Effector memory CD8-positive, alpha-beta T cell (primary cell): ENCODE measurements around the gene FERMT2.

Experiments
- ATAC-seq: fragments of 150-1000 bp; cut with Tn5 transposase; replicated peaks from 2 replicates; pipeline ENCODE4 v1.10.0; 2021; ENCODE audit warnings: mild to moderate bottlenecking, moderate library complexity
- DNase-seq, 3 experiments: peaks; one replicate each; pipeline ENCODE4 v3.0.0; 2021
- H3K27ac Mint-ChIP-seq, 2 donors: one replicate each; pipeline ENCODE4 v1.8.0; 2022; ENCODE audit warnings: mild to moderate bottlenecking in 2 of 2, mixed read lengths in 2 of 2, moderate library complexity in 2 of 2
- H3K27me3 Mint-ChIP-seq, 2 donors: one replicate each; pipeline ENCODE4 v1.8.0; 2022; ENCODE audit warnings: mixed read lengths in 2 of 2
- H3K36me3 Mint-ChIP-seq: one replicate; pipeline ENCODE4 v1.8.0; 2022; ENCODE audit warnings: mild to moderate bottlenecking, moderate library complexity, mixed read lengths; ENCODE audit not compliant: insufficient read depth
- H3K4me1 Mint-ChIP-seq, 2 donors: one replicate each; pipeline ENCODE4 v1.8.0; 2022; ENCODE audit warnings: low read depth in 2 of 2, mixed read lengths in 2 of 2
- H3K4me3 Mint-ChIP-seq, 2 donors: one replicate each; pipeline ENCODE4 v1.8.0; 2022; ENCODE audit warnings: mild to moderate bottlenecking in 2 of 2, mixed read lengths in 2 of 2, moderate library complexity in 2 of 2
- H3K9me3 Mint-ChIP-seq, 2 donors: one replicate each; pipeline ENCODE4 v1.8.0; 2022; ENCODE audit warnings: mixed read lengths in 2 of 2

Gene FERMT2

GRCh38 chr14:52836063-52836462 lies 114.8 kb downstream of the FERMT2 start:
- Mint-ChIP-seq H3K27ac (no peak overlapping the region), H3K4me1 (no peaks in the 10 kb centered on the region), H3K27me3 (no peaks in the 10 kb centered on the region), H3K4me3 (no peak overlapping the region), H3K36me3 (no peaks in the 10 kb centered on the region), H3K9me3 (no peaks in the 10 kb centered on the region)
- DNase-seq (no peak), ATAC-seq (no peak)

DNA sequence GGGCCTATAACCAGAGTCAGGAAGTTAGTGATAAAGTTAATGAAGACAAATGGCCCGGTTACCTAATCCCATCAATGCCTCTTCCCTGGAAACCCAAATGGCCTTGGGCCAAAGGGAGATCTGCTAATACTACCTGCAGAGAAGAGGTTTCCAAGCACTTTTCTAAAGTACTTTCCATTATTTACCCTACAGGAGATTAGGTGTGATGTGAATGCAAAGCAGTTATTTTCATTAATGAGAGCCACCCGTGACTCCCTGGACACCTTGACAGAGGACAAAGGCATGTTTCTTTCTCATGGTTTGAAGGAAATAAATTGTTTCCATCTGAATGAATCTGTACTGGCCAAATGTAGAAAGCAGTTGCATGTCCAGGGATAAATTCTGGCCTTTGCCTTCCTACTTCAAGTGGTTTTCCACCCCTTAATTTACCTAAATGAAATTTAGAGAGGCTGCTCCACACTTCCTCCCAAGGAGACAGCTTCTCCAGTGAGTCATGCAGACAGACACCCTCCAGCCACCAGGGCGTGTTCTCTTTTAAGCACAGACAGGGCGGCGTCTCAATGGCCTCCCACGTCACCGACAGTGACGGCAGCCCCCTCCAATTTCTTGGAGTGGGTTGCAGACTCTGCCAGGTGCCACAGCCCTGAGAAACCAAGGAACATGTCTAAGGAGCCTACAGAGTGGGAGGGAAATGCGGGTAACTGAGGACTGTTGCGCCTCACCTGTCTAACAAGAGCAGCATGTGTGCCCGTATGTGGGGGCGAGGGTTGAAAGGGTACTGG lies 115.5 kb downstream of the FERMT2 start:
- Mint-ChIP-seq H3K4me3 (no peak overlapping the region), H3K4me1 (no peaks in the 10 kb centered on the region), H3K36me3 (no peaks in the 10 kb centered on the region), H3K27ac (no peak overlapping the region), H3K9me3 (no peaks in the 10 kb centered on the region), H3K27me3 (no peaks in the 10 kb centered on the region)
- ATAC-seq (no peak), DNase-seq (no peak)

- no peak for ATAC-seq
- Mint-ChIP-seq H3K27me3 (peaks cover 3 to 5% of the 10 kb centered on the region in 2 donors), H3K36me3 (no peaks in the 10 kb centered on the region), H3K9me3 (no peaks in the 10 kb centered on the region), H3K27ac (no peak overlapping the region), H3K4me3 (no peak overlapping the region), H3K4me1 (no peaks in the 10 kb centered on the region)
- no peak for DNase-seq
Measured at GRCh38 chr14:52834440-52834842, 116.4 kb downstream of the FERMT2 start.

DNA sequence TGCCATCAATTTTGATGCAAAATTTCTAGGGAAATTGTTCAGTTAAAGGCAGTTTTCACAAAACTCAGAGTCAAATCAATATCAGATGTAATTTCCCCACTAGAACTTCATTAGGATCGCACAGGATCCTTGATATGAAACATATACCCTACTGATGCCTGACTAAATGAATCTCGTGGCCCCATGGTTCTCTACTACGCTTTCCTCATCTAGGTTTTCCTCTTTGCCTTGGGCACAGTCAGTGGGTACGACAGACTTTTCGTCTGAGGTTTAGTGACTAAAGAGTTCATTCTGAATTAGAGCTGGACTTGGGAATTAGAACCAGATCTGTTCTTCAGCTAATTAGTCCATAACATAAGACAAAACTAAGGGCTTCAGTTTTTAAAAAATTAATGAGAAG lies 117.0 kb downstream of the FERMT2 start:
- peaks cover 6 to 8% of the 10 kb centered on the region in 2 donors for H3K27me3 Mint-ChIP-seq
- no peaks in the 10 kb centered on the region for H3K4me1 Mint-ChIP-seq
- ATAC-seq = no peak
- H3K4me3 Mint-ChIP-seq = no peak overlapping the region
- H3K27ac Mint-ChIP-seq = no peak overlapping the region
- H3K9me3 Mint-ChIP-seq = no peaks in the 10 kb centered on the region
- no peak for DNase-seq
- no peaks in the 10 kb centered on the region for H3K36me3 Mint-ChIP-seq

- no peak overlapping the region for H3K4me3 Mint-ChIP-seq
- no peaks in the 10 kb centered on the region for H3K36me3 Mint-ChIP-seq
- peaks cover 6 to 8% of the 10 kb centered on the region in 2 donors for H3K27me3 Mint-ChIP-seq
- no peaks in the 10 kb centered on the region for H3K4me1 Mint-ChIP-seq
- H3K9me3 Mint-ChIP-seq = no peaks in the 10 kb centered on the region
- no peak for DNase-seq
- H3K27ac Mint-ChIP-seq = no peak overlapping the region
- ATAC-seq = no peak
Measured at GRCh38 chr14:52829527-52830185, 121.2 kb downstream of the FERMT2 start.

- H3K27ac Mint-ChIP-seq = no peak overlapping the region
- ATAC-seq (no peak), DNase-seq (no peak)
- no peaks in the 10 kb centered on the region for H3K9me3 Mint-ChIP-seq
- peaks cover 8 to 11% of the 10 kb centered on the region in 2 donors for H3K27me3 Mint-ChIP-seq
- H3K4me3 Mint-ChIP-seq = no peak overlapping the region
- no peaks in the 10 kb centered on the region for H3K36me3 Mint-ChIP-seq
- no peaks in the 10 kb centered on the region for H3K4me1 Mint-ChIP-seq
Measured at GRCh38 chr14:52827426-52827825, 123.4 kb downstream of the FERMT2 start.

DNA sequence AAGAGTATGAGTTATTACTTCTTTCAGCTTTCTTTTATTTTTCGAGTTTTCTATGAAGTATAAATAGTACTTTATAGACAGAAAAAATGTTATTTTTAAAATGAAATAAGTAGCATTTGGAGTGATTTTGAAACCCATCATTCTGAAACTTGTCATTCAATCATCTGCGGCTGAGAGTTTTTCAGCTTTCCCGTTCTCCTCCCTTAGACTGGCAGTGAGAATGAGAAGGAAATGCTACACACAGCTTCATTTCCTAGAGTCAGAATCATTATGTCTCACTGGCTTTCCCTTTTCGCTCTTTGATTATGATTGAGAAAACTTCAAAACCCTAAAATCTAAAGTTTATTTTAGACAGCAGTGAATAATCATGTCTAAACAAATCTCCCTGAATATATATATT lies 125.8 kb downstream of the FERMT2 start:
- no peaks in the 10 kb centered on the region for H3K9me3 Mint-ChIP-seq
- no peak overlapping the region for H3K27ac Mint-ChIP-seq
- no peak overlapping the region for H3K4me3 Mint-ChIP-seq
- peaks cover 8 to 11% of the 10 kb centered on the region in 2 donors for H3K27me3 Mint-ChIP-seq
- no peak for DNase-seq
- no peak for ATAC-seq
- H3K4me1 Mint-ChIP-seq = no peaks in the 10 kb centered on the region
- H3K36me3 Mint-ChIP-seq = no peaks in the 10 kb centered on the region

DNA sequence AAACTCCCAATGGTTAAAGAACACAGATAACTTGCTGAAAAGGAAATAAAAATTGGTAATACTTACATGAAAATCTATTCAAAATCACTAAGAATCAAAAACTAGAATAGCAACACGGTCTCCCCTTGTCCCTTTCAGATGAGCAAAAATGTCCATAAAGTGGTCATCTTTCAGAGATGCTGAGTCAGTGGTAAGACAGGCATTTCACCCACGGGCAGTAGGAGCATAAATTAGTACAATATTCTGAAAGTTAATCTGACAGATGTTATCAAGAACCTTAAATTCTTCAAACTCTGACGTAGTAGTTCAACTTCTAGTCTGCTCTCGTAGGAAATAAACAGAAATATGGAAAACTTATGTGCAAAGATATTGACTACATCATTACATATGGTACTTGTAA lies 126.4 kb downstream of the FERMT2 start:
- no peaks in the 10 kb centered on the region for H3K36me3 Mint-ChIP-seq
- H3K27me3 Mint-ChIP-seq = peaks cover 4 to 8% of the 10 kb centered on the region in 2 donors
- H3K4me3 Mint-ChIP-seq = no peak overlapping the region
- ATAC-seq (no peak), DNase-seq (no peak)
- H3K4me1 Mint-ChIP-seq = no peaks in the 10 kb centered on the region
- no peaks in the 10 kb centered on the region for H3K9me3 Mint-ChIP-seq
- no peak overlapping the region for H3K27ac Mint-ChIP-seq

DNA sequence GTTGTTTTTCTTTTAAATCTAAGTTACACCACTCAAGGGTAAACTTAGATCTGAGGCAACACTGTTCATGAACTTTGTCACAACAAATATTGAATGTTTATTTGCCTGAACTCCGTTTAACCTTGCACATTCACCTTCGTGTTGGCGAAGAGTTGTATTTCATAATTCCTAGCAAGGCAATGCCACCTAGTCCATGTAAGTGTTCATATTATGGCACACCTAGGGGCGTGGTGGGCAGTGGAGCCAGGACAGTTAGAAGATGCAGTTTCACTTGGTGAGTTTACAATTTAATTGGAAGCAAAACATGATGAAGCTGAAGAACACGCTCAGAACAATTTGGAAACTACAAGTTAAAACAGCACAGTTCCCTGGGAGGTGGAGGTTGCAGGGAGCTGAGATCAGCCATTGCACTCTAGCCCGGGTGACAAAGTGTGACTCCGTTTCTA lies 129.0 kb downstream of the FERMT2 start:
- Mint-ChIP-seq H3K9me3 (no peaks in the 10 kb centered on the region), H3K27ac (no peak overlapping the region), H3K4me1 (no peaks in the 10 kb centered on the region)

GRCh38 chr14:52808101-52808500 lies 142.7 kb downstream of the FERMT2 start:
- ATAC-seq = no peak
- DNase-seq = no peak
- Mint-ChIP-seq H3K4me3 (no peak overlapping the region), H3K27me3 (no peaks in the 10 kb centered on the region), H3K27ac (no peak overlapping the region), H3K36me3 (no peaks in the 10 kb centered on the region), H3K9me3 (no peaks in the 10 kb centered on the region), H3K4me1 (peaks cover 3 to 8% of the 10 kb centered on the region in 2 donors)

More for the DNA sequence above, 129.0 kb downstream of the FERMT2 start:
- no peak for DNase-seq
- Mint-ChIP-seq H3K36me3 (no peaks in the 10 kb centered on the region), H3K4me3 (no peak overlapping the region), H3K27me3 (peaks cover 0 to 5% of the 10 kb centered on the region in 2 donors)
- ATAC-seq = no peak
